Sigmoid colon (tissue), 7 donors: ENCODE measurements around the gene MBNL1. TPM values are rescaled to one million over a fixed set of nuclear protein-coding genes. Genes with fewer than 3 reads are reported as not detected.
"Not testable (repeated sequence)": the region's sequence is repeated elsewhere in the genome, so short reads cannot be mapped to it uniquely, and the experiment has no call there.

ENCODE experiments used
- DNase-seq: peaks from one replicate; pipeline ENCODE4 v3.0.0-alpha.2; 2019
- H3K27ac ChIP-seq, 4 donors: fragments of 200-600 bp; sonication (generic); one replicate each; pipeline ENCODE4 v1.5.1; 2016 to 2019; ENCODE audit warnings: mild to moderate bottlenecking in 1 of 4
- H3K27me3 ChIP-seq, 3 donors: fragments of 200-600 bp; sonication (generic); one replicate each; pipeline ENCODE4 v1.5.1; 2019; ENCODE audit warnings: mild to moderate bottlenecking in 1 of 3
- H3K36me3 ChIP-seq, 4 donors: fragments of 200-600 bp; sonication (generic); one replicate each; pipeline ENCODE4 v1.5.1; 2016 to 2019
- H3K4me1 ChIP-seq, 4 donors: fragments of 200-600 bp; sonication (generic); one replicate each; pipeline ENCODE4 v1.5.1; 2017 to 2019
- H3K4me3 ChIP-seq, 4 donors: fragments of 200-600 bp; sonication (generic); one replicate each; pipeline ENCODE4 v1.5.1; 2017 to 2019; ENCODE audit warnings: mild to moderate bottlenecking in 2 of 4, moderate library complexity in 1 of 4
- H3K9me3 ChIP-seq, 4 donors: fragments of 200-600 bp in 3 of 4; sonication (generic) in 3 of 4; one replicate each; pipeline versions ENCODE4 v1.5.1 to v1.6.1; 2013 to 2019
- EP300 ChIP-seq, 4 donors: sonication (generic); formaldehyde crosslinking; IDR thresholded peaks; one replicate each; pipeline ENCODE4 v1.6.1; 2017; ENCODE audit warnings: antibody characterized with exemption in 4 of 4
- POLR2A ChIP-seq, 2 donors: fragments of 450-650 bp; IDR thresholded peaks; one replicate each; pipeline ENCODE4 v1.6.1; 2016; ENCODE audit warnings: antibody characterized with exemption in 2 of 2, mild to moderate bottlenecking in 2 of 2, moderate library complexity in 2 of 2
- POLR2AphosphoS5 ChIP-seq, 4 donors: sonication (generic); formaldehyde crosslinking; IDR thresholded peaks; one replicate each; pipeline ENCODE4 v1.6.1; 2017; ENCODE audit warnings: antibody characterized with exemption in 4 of 4
- WGBS, 2 donors: extraction: QIAGEN DNeasy Blood & Tissue Kit; methylation state at CpG; one replicate each; pipeline ENCODE4 v1.1.7; 2013; 5-methylcytosine and 5-hydroxymethylcytosine counted together
- intact Hi-C: fragments of 100-400 bp; cut with DNase I; formaldehyde crosslinking; loops from one replicate; pipeline ENCODE4 v1.15.1; 2023
- polyA plus RNA-seq, 3 donors: library from polyadenylated mRNA; stranded (reverse); fragments of 200-250 nt; gene quantifications; one replicate each; pipeline ENCODE4 v1.2.3, GENCODE V29; 2013
- total RNA-seq, 4 donors: library from RNA; depleted of rRNA; stranded (reverse); fragments of >200 nt; gene quantifications; one replicate each; pipeline ENCODE4 v1.1.0, GENCODE V29; 2016
- TF ChIP-seq, protein P1 (sequence below), 4 experiments: fragments of 450-650 bp in 3 of 4; fragments of 200-600 bp in 1 of 4; IDR thresholded peaks; one replicate each; pipeline ENCODE4 v1.5.1; 2016 to 2019; ENCODE audit warnings: antibody characterized with exemption in 4 of 4, mild to moderate bottlenecking in 3 of 4, moderate library complexity in 2 of 4
- donor health status: healthy with polysubstance abuse.
- donor health status: Bipolar disorder and iron deficiency.
- donor health status: healthy.

The MBNL1 gene
- total and polyA plus RNA-seq, 7 donors: 60.5 to 898 (median 602) TPM

DNA sequence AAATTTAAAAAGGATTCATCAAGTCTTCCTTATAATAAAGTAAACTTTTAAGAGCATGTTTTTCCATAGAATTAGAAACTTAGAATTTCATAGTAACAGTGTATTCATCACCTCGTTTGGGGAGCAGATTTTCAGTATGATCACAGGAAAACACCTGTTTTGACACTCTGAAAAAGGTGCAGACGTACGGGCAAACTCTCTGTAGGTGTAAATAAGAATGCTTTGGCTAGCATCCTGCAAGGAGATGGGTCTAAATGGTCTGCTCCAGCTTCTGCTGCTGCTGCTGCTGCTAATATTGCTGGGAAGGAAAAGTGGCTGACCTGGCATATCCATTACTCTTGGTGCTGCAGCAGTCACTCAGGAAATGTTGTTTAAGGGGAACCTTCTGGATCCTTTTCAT, 66.0 kb downstream of the MBNL1 start:
- H3K9me3 ChIP-seq: no peaks in the 10 kb centered on the region

DNA sequence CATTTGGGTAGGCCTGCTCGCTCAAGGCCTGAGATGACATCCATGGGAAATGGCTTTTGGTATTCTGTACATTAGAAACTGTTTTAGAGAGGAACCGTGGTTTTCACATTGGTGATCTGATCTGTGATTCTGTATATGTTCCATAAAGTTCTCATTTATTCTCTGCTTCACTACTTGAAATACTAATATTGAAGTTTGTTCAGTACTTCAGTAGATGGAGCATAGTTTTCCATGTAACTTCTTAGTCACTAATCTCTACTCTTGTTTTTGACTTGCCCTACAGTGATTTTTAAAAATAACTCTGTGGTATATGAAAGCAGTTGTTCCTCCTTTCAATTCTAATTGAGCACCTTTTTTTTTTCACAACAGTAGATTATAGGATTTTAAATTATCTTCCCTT, 66.5 kb downstream of the MBNL1 start:
- Histone ChIP-seq H3K9me3 (no peaks in the 10 kb centered on the region), H3K27ac (peak overlapping the region in 3 of 4 donors; percentile 24 to 78 (median 73)), H3K4me3 (no peak overlapping the region), H3K27me3 (no peaks in the 10 kb centered on the region), H3K36me3 (peaks cover 0 to 4% (median 0%) of the 10 kb centered on the region in 4 donors), H3K4me1 (peaks cover 0 to 90% (median 62%) of the 10 kb centered on the region in 4 donors)
- peak in 1 of 4 donors; percentile 13 for TF ChIP-seq POLR2AphosphoS5 (IDR thresholded peaks at IDR 0.05)
- TF ChIP-seq POLR2A (IDR thresholded peaks at IDR 0.05): no peak
- TF ChIP-seq, protein P1, sequence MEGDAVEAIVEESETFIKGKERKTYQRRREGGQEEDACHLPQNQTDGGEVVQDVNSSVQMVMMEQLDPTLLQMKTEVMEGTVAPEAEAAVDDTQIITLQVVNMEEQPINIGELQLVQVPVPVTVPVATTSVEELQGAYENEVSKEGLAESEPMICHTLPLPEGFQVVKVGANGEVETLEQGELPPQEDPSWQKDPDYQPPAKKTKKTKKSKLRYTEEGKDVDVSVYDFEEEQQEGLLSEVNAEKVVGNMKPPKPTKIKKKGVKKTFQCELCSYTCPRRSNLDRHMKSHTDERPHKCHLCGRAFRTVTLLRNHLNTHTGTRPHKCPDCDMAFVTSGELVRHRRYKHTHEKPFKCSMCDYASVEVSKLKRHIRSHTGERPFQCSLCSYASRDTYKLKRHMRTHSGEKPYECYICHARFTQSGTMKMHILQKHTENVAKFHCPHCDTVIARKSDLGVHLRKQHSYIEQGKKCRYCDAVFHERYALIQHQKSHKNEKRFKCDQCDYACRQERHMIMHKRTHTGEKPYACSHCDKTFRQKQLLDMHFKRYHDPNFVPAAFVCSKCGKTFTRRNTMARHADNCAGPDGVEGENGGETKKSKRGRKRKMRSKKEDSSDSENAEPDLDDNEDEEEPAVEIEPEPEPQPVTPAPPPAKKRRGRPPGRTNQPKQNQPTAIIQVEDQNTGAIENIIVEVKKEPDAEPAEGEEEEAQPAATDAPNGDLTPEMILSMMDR (IDR thresholded peaks at IDR 0.05): no peak
- TF ChIP-seq EP300 (IDR thresholded peaks at IDR 0.05): no peak
- 89 to 93% methylated on average over 2 of the region's 2 CpGs for WGBS, 2 donors
- intact Hi-C loops: no loop called here
- no peak for DNase-seq

More for the DNA sequence above, 66.0 kb downstream of the MBNL1 start:
- H3K4me3 ChIP-seq: no peak overlapping the region
- WGBS, 2 donors: 69 to 82% methylated on average over 3 of the region's 3 CpGs
- peaks cover 0 to 90% (median 63%) of the 10 kb centered on the region in 4 donors for H3K4me1 ChIP-seq
- no peaks in the 10 kb centered on the region for H3K36me3 ChIP-seq
- TF ChIP-seq, protein P1 (IDR thresholded peaks at IDR 0.05): no peak
- no peak for TF ChIP-seq POLR2AphosphoS5 (IDR thresholded peaks at IDR 0.05)
- no peak for TF ChIP-seq POLR2A (IDR thresholded peaks at IDR 0.05)
- no peak for TF ChIP-seq EP300 (IDR thresholded peaks at IDR 0.05)
- peak overlapping the region in 3 of 4 donors; percentile 24 to 78 (median 73) for H3K27ac ChIP-seq
- intact Hi-C loops: no loop called here
- H3K27me3 ChIP-seq: no peaks in the 10 kb centered on the region
- no peak for DNase-seq

DNA sequence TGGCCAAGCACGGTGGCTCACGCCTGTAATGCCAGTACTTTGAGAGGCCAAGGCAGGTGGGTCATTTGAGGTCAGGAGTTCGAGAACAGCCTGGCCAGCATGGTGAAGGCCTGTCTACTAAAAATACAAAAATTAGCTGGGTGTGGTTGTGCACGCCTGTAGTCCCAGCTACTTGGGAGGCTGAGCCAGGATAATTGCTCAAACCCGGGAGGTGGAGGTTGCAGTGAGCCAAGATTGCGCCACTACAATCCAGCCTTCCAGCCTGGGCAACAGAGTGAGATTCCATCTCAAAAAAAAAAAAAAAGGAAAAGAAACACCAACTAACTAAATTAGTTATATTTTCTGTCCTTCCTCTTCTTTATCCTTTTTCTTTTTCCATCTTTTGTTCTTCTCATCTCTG, 68.6 kb downstream of the MBNL1 start:
- peak overlapping the region in 2 of 4 donors; percentile 73 to 78 for H3K27ac ChIP-seq
- DNase-seq, H3K4me3 ChIP-seq, intact Hi-C loops, H3K9me3 ChIP-seq, H3K27me3 ChIP-seq, H3K36me3 ChIP-seq: not testable (repeated sequence)
- peak in 1 of 4 donors; percentile 6 for TF ChIP-seq POLR2AphosphoS5 (IDR thresholded peaks at IDR 0.05)
- H3K4me1 ChIP-seq: peaks cover 0 to 90% (median 52%) of the 10 kb centered on the region in 4 donors
- 81 to 92% methylated on average over 6 of the region's 6 CpGs for WGBS, 2 donors

DNA sequence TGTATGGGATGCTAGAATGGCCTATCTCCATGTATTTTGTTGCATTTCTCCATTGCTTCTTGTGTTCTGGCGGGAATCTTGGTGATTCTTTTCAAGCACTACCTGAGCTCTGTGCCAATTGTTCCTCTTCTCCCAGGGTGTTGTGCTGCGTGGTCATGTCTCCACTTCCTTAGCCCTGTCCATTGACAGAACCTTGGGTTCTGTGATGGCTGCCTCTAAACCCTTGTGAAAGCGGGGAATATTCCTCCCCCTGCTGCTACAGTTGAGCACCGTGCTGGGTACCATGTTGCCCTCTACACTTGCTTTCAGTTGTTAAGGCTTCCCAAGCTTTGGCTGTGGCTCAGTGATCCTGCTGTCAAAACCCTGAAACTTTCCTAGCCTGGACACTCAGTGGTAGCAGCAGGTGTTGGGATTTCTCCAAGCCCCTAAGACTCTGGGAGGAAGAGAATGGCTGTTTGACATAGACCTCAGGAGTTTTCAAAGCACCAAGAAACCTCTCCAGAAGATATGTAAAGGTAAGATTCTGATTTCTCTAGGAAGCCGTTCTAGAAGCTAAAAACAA, 69.5 kb downstream of the MBNL1 start:
- TF ChIP-seq POLR2AphosphoS5 (IDR thresholded peaks at IDR 0.05) (no peak), POLR2A (IDR thresholded peaks at IDR 0.05) (no peak), EP300 (IDR thresholded peaks at IDR 0.05) (no peak)
- TF ChIP-seq, protein P1 (IDR thresholded peaks at IDR 0.05): no peak
- intact Hi-C loops: no loop called here
- WGBS, 2 donors: 96% methylated on average over 5 of the region's 5 CpGs
- Histone ChIP-seq H3K36me3 (peaks cover 0 to 9% (median 0%) of the 10 kb centered on the region in 4 donors), H3K27ac (peak overlapping the region; percentile 14 to 78 (median 26)), H3K9me3 (no peaks in the 10 kb centered on the region), H3K4me1 (peaks cover 0 to 90% (median 48%) of the 10 kb centered on the region in 4 donors), H3K4me3 (no peak overlapping the region), H3K27me3 (no peaks in the 10 kb centered on the region)
- no peak for DNase-seq

DNA sequence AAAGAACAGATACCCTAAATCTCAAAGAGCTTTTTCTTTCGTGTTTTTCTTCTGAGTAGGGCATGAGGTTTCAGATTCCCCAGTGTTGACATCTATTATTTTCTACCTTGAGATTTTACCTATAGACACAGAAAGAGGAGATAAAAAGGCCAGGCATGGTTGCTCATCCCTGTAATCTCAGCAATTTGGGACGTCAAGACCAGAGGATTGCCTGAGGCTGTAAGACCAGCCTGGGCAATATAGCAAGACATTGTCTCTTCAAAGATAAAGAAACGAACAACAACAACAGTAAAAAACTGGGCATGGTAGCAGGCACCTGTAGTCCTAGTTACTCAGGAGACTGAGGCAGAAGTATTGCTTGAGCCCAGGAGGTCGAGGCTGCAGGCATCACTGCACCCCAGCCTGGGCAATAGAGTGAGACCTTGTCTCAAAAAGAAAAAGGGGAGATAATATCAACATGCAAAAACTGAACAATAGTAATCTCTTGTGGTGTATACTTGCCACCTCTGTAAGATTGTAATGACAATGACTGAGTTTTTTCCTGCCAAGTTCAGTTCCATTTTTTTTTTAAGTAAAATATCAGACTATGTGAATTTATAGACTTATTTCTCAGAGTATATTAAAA, 71.3 kb downstream of the MBNL1 start:
- intact Hi-C loops: no loop called here
- 82 to 87% methylated on average over 4 of the region's 4 CpGs for WGBS, 2 donors
- no peaks in the 10 kb centered on the region for H3K9me3 ChIP-seq
- peaks cover 0 to 9% (median 0%) of the 10 kb centered on the region in 4 donors for H3K36me3 ChIP-seq
- H3K27me3 ChIP-seq: no peaks in the 10 kb centered on the region
- H3K4me3 ChIP-seq: no peak overlapping the region
- no peak for TF ChIP-seq POLR2AphosphoS5 (IDR thresholded peaks at IDR 0.05)
- TF ChIP-seq, protein P1 (IDR thresholded peaks at IDR 0.05): no peak
- TF ChIP-seq POLR2A (IDR thresholded peaks at IDR 0.05): no peak
- TF ChIP-seq EP300 (IDR thresholded peaks at IDR 0.05): no peak
- peaks cover 0 to 90% (median 49%) of the 10 kb centered on the region in 4 donors for H3K4me1 ChIP-seq
- DNase-seq: no peak
- peak overlapping the region in 2 of 4 donors; percentile 7 to 31 for H3K27ac ChIP-seq
